ENCODE results near the gene CMIP.

The CMIP gene

DNA sequence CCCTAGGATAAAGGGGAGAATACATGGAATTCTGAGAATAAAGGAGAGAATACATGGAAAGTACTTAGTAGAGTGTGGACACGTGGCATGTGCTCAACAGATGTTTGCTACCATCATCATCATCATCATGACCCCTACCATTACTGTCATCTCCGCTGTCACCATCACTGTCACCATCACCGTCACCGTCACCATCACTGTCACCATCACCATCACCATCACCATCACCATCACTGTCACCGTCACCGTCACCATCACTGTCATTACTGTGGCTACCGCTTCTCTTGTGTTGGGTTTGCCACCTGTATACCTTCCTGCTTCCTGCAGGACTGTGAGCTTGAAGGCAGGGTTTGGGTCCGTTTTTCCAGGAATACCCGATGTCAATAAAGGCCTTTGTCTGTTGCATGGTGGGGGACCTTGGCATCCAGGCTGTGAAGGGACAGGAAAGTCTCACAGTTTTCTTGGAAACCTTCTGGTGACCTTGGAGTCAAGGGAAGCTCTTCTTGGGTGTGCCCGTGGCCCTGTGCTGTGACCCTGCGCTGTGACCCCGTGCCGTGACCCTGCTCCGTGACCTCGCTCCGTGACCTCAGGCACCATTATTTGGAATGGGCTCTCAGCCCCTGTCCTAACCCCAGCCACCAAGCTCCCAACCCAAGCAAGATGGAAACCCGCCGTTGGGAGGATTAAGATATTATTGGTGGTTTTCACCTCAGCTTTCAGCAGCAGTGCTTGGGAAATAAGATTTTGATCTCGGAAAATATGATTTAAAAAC, 14.4 kb downstream of the CMIP start:
- DNase-seq = no peak
- no peaks in the 10 kb centered on the region for H3K27me3 ChIP-seq
- intact Hi-C loops (cut with DNase I; ENCODE audit: low total_unique reads) = no loop called here
- H3K27ac ChIP-seq = no peak overlapping the region
- no peaks in the 10 kb centered on the region for H3K4me1 ChIP-seq
- no peak overlapping the region for H3K4me3 ChIP-seq
- TF ChIP-seq, protein P1, sequence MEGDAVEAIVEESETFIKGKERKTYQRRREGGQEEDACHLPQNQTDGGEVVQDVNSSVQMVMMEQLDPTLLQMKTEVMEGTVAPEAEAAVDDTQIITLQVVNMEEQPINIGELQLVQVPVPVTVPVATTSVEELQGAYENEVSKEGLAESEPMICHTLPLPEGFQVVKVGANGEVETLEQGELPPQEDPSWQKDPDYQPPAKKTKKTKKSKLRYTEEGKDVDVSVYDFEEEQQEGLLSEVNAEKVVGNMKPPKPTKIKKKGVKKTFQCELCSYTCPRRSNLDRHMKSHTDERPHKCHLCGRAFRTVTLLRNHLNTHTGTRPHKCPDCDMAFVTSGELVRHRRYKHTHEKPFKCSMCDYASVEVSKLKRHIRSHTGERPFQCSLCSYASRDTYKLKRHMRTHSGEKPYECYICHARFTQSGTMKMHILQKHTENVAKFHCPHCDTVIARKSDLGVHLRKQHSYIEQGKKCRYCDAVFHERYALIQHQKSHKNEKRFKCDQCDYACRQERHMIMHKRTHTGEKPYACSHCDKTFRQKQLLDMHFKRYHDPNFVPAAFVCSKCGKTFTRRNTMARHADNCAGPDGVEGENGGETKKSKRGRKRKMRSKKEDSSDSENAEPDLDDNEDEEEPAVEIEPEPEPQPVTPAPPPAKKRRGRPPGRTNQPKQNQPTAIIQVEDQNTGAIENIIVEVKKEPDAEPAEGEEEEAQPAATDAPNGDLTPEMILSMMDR (IDR thresholded peaks at IDR 0.05) = no peak
- no peaks in the 10 kb centered on the region for H3K9me3 ChIP-seq
- H3K36me3 ChIP-seq = peaks cover 0 to 7% (median 0%) of the 10 kb centered on the region in 3 donors

DNA sequence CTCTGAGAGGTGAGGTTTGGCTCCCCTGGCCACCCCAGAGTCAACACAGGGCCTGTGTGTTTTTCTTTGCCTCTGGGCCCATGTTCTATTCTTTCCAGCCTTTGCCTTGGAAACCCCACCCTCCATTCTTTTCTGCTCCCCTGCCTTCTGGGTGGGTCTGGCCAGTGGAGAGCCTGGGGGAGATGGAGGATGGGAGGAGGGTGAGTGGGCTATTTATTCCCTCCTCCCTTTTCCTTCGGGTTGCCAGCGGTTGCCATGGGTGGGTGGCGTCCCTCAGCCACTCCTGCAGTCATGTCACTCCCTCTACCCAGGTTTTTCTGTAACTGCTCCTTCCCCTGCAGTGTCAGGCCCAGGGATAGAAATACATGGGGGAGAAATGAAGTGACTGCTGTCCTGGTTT, 15.5 kb downstream of the CMIP start:
- Histone ChIP-seq H3K36me3 (peaks cover 0 to 7% (median 0%) of the 10 kb centered on the region in 3 donors), H3K27me3 (no peaks in the 10 kb centered on the region), H3K4me3 (no peak overlapping the region), H3K4me1 (no peaks in the 10 kb centered on the region), H3K27ac (no peak overlapping the region), H3K9me3 (no peaks in the 10 kb centered on the region)
- TF ChIP-seq, protein P1 (IDR thresholded peaks at IDR 0.05) = no peak
- DNase-seq = no peak
- intact Hi-C loops (cut with DNase I; ENCODE audit: low total_unique reads) = no loop called here

DNA sequence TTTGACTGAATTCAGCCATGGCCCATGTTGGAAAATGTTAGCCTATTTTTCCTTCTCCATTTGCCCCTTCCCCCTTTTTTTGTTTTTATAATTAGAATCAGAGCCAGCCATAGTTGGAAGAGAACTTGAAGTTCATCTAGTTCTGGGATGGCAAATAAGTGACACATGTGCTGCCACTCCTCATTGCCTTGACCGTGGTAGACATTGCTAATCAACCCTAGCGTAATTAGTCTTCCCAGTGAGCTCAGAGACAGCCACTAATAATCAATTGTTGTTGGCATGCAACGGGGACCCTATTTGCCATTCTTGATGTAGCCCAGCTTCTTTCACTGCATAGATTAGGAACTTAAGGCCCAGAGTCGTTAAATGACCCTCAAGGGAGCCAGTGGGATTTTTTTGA, 16.6 kb downstream of the CMIP start:
- no peak for DNase-seq
- Histone ChIP-seq H3K9me3 (no peaks in the 10 kb centered on the region), H3K4me3 (no peak overlapping the region), H3K27ac (no peak overlapping the region), H3K36me3 (peaks cover 0 to 7% (median 0%) of the 10 kb centered on the region in 3 donors), H3K27me3 (no peaks in the 10 kb centered on the region), H3K4me1 (no peaks in the 10 kb centered on the region)
- intact Hi-C loops (cut with DNase I; ENCODE audit: low total_unique reads) = no loop called here
- TF ChIP-seq, protein P1 (IDR thresholded peaks at IDR 0.05) = no peak

DNA sequence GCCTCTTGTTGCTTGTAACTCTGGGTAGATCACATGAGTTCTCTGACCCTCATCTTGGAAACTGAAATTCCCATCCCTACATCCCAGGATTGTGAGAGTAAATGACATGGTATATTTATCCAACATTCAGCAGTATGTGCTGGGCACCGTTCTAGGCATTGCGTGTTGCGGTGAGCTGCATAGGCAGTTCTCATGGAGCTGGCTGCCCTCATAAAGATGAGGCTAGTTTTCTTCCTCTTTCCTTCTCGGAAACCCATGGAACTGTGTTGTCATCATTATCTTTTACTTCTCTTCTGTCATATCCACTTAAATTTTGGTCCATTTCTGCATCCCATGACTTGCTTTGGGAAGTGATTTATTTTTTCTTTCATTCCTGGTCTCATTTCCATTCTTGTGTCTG, 17.2 kb downstream of the CMIP start:
- no peaks in the 10 kb centered on the region for H3K4me1 ChIP-seq
- peaks cover 0 to 4% (median 0%) of the 10 kb centered on the region in 3 donors for H3K36me3 ChIP-seq

DNA sequence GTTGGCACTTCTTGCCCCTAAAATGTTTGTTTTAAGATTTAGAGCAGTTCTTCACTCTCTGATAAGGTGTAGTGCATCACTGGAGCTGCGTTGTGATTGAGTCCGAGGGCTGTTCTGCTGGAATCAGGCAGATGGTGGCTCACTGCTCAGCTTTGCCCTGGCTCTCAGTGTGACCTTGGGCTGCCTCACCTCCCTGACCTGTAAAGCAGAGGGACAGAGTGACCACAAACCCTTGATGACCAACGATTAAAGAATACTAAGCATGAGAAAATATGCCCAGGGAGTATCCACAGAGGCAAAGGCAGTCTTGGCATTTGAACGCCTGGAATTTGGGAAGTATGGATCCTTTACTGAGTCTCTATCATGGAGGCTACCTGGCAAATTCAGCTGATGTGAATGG, 18.1 kb downstream of the CMIP start:
- DNase-seq = no peak
- Histone ChIP-seq H3K27ac (no peak overlapping the region), H3K27me3 (no peaks in the 10 kb centered on the region), H3K4me3 (no peak overlapping the region), H3K9me3 (no peaks in the 10 kb centered on the region), H3K4me1 (peaks cover 0 to 4% (median 0%) of the 10 kb centered on the region in 4 donors), H3K36me3 (no peaks in the 10 kb centered on the region)
- intact Hi-C loops (cut with DNase I; ENCODE audit: low total_unique reads) = no loop called here
- TF ChIP-seq, protein P1 (IDR thresholded peaks at IDR 0.05) = no peak

More for the DNA sequence above, 17.2 kb downstream of the CMIP start:
- TF ChIP-seq, protein P1 (IDR thresholded peaks at IDR 0.05) = no peak
- DNase-seq = no peak
- Histone ChIP-seq H3K27ac (no peak overlapping the region), H3K27me3 (no peaks in the 10 kb centered on the region), H3K4me3 (no peak overlapping the region), H3K9me3 (no peaks in the 10 kb centered on the region)
- intact Hi-C loops (cut with DNase I; ENCODE audit: low total_unique reads) = no loop called here
